Right lobe of liver (tissue), 4 donors: ENCODE measurements around the gene C5orf34.

Experiments used
- POLR2A ChIP-seq: fragments of 450-650 bp; IDR thresholded peaks from one replicate; pipeline ENCODE4 v1.6.1; 2017; ENCODE audit warnings: antibody characterized with exemption, mild to moderate bottlenecking
- TF ChIP-seq, protein P1 (sequence below), 4 donors: fragments of 200-600 bp in 3 of 4; fragments of 450-650 bp in 1 of 4; IDR thresholded peaks; one replicate each; pipeline versions ENCODE4 v1.5.1 to v1.8.0; 2016 to 2022; ENCODE audit warnings: antibody characterized with exemption in 4 of 4, mild to moderate bottlenecking in 2 of 4
- donor health status: DM: no; HTN: no; CAD: no.
- donor health status: DM: no; HTN: no; CAD: no.
- donor health status: DM: no; HTN: yes; CAD: no.

DNA sequence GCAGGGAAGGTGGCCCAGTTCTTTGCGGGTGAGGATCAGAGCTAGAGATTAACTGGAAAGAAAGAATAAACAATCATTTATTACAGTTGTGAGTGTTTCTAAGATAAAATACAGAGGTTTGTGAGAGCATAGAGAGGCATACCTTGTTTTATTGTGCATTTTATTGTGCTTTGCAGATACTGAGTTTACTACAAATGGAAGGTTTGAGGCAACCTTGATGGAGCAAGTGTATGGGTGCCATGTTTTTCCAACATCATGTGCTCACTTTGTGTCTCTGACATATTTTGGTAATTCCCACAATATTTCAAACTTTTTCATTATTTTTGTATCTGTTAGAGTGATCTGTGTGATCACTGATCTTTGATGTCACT lies 715 bp upstream of the C5orf34 start:
- TF ChIP-seq, protein P1, sequence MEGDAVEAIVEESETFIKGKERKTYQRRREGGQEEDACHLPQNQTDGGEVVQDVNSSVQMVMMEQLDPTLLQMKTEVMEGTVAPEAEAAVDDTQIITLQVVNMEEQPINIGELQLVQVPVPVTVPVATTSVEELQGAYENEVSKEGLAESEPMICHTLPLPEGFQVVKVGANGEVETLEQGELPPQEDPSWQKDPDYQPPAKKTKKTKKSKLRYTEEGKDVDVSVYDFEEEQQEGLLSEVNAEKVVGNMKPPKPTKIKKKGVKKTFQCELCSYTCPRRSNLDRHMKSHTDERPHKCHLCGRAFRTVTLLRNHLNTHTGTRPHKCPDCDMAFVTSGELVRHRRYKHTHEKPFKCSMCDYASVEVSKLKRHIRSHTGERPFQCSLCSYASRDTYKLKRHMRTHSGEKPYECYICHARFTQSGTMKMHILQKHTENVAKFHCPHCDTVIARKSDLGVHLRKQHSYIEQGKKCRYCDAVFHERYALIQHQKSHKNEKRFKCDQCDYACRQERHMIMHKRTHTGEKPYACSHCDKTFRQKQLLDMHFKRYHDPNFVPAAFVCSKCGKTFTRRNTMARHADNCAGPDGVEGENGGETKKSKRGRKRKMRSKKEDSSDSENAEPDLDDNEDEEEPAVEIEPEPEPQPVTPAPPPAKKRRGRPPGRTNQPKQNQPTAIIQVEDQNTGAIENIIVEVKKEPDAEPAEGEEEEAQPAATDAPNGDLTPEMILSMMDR (IDR thresholded peaks at IDR 0.05) = no peak
- TF ChIP-seq POLR2A = no peak
